ENCODE results near the gene RPS6KA5. TPM values are rescaled to one million over a fixed set of nuclear protein-coding genes. Genes with fewer than 3 reads are reported as not detected.
A peak's percentile ranks its signal among the peaks of the same experiment; 100 is the strongest.

Gene RPS6KA5
- total RNA-seq, 1 experiment from 2014 or later = 2.6 TPM

DNA sequence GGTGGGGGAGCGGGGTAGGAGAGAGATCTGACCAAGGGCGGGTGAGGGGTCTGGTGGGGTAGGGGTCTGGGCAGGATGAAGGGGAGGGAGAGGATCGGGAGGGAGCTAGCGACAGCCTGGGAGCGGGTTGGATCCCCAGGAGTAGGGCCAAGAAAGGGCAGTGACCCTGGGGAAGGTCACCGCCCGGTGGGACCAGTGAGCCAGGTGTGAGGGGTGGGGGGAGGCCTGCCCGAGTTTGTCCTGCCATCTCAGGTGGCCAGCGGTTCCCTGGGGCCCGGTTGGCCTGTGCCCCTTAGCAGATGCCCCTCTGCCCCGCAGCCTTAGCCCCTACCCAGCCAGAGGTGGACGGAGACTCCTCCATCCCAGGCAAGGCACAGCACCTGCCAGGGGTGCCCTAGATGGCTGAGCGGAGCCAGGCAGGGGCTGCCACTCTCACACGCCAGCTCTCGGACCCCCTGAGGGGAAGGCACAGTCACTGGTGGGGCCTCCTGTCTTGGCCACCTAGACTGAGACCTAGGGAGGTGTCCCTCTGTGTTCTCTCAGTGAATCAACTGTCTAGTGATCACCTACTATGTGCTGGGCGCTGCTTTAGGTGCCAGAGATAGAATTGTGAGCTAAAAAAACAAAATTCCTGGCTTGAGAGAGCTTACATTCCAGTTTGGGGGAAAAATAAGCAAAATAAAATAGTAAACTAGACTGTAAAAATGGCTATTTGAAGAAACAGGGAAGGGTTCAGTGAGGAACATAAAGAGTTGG is 243.6 kb downstream of the RPS6KA5 start:
- Histone ChIP-seq H3K4me3 (ENCODE audit: low read depth in 2 of 2, low read length in 2 of 2) (no peak overlapping the region), H3K9me3 (ENCODE audit: control insufficient read depth, insufficient read depth, low read depth, low read length) (no peaks in the 10 kb centered on the region), H3K27ac (ENCODE audit: low read length) (no peak overlapping the region), H3K36me3 (ENCODE audit: control insufficient read depth, insufficient read depth, low read length) (no peaks in the 10 kb centered on the region; the same call in 1 of the 2 replicates), H3K4me1 (ENCODE audit: control insufficient read depth, insufficient read depth, low read length) (no peaks in the 10 kb centered on the region; the same call in 1 of the 2 replicates), H3K27me3 (ENCODE audit: control insufficient read depth, insufficient read depth, low read length) (no peaks in the 10 kb centered on the region)
- in situ Hi-C loops (cut with HindIII; ENCODE audit: low pct_unique_long_range_greater_than_20kb, low sequenced_read_pairs) (no loop called here), intact Hi-C loops (cut with micrococcal nuclease; ENCODE audit: unreplicated experiment) (no loop called here)
- no peak for TF ChIP-seq TCF7L2 (IDR thresholded peaks at IDR 0.05; ENCODE audit: low read depth, low read length)
- TF ChIP-seq, protein P1, sequence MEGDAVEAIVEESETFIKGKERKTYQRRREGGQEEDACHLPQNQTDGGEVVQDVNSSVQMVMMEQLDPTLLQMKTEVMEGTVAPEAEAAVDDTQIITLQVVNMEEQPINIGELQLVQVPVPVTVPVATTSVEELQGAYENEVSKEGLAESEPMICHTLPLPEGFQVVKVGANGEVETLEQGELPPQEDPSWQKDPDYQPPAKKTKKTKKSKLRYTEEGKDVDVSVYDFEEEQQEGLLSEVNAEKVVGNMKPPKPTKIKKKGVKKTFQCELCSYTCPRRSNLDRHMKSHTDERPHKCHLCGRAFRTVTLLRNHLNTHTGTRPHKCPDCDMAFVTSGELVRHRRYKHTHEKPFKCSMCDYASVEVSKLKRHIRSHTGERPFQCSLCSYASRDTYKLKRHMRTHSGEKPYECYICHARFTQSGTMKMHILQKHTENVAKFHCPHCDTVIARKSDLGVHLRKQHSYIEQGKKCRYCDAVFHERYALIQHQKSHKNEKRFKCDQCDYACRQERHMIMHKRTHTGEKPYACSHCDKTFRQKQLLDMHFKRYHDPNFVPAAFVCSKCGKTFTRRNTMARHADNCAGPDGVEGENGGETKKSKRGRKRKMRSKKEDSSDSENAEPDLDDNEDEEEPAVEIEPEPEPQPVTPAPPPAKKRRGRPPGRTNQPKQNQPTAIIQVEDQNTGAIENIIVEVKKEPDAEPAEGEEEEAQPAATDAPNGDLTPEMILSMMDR (IDR thresholded peaks at IDR 0.05) = no peak; the same call in 1 of the 2 replicates
- CTCF ChIA-PET = interaction anchor here (0.5 kb wide), 1 partner anchor 33 kb away, joined by 17 read pairs; no protein-coding TSS in a partner anchor
- ATAC-seq (no peak), DNase-seq (ENCODE audit: low read depth, low spot score) (no peak)
- no TSS peak for BruUV-seq (replicated peaks)
- POLR2A ChIA-PET = interaction anchor here (0.6 kb wide), 1 partner anchor 82 kb away, joined by 10 read pairs; no protein-coding TSS in a partner anchor

DNA sequence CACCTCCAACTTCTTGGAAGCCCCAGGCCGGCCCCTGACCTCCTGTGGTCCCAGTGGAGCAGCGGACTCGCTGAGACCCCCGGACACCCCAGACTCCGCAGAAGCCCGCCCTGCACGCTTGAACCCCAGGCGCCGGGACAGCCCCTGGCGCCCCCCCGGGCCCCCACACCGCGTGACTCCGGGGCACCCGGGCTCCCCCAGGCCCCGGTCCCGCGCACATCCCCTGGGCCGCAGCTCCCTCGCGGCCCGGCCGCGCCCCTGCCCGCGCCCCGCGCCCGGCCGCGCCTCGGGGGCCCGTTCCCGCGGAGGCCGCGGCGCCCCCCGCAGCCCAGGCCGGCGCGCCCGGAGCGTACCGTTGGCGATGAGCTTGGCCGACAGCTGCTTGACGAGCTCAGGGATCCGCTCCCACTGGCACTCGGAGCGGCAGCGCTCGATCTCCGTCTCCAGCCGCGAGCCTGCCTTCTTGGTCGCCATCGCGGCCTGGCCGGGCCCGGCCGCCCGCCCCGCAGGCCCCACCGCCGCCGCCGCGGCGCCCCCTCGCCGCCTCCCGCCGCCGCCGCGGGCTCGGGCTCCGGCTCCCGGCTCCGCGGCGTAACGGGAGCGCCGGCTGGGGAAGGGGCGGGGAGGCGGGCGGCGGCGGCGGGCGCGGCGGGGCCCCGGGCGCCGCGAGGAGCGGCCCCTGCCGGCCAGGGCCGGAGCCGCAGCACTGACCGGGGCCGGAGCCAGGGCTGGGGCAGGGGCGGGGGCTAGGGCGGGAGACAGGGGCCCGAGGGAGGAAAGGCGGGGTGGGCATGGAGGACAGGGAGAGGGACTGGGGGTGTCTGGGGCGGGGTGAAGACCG is 244.4 kb downstream of the RPS6KA5 start, which contains the start of gene TTC7B:
TSS of gene TTC7B (minus strand) at position 609 of the 841 bp plus-strand sequence. CDS start at position 474, 135 bp downstream.
- no peaks in the 10 kb centered on the region for H3K27me3 ChIP-seq (ENCODE audit: control insufficient read depth, insufficient read depth, low read length)
- POLR2A ChIA-PET = no interaction called here
- in situ Hi-C loops (cut with HindIII; ENCODE audit: low pct_unique_long_range_greater_than_20kb, low sequenced_read_pairs) = no loop called here
- BruUV-seq (replicated peaks) = no TSS peak
- DNase-seq (ENCODE audit: low read depth, low spot score) (no peak), ATAC-seq (peak; percentile 93)
- TF ChIP-seq, protein P1 (IDR thresholded peaks at IDR 0.05) = peak; percentile 70; the same call in 1 of the 2 replicates
- TF ChIP-seq, protein P2, sequence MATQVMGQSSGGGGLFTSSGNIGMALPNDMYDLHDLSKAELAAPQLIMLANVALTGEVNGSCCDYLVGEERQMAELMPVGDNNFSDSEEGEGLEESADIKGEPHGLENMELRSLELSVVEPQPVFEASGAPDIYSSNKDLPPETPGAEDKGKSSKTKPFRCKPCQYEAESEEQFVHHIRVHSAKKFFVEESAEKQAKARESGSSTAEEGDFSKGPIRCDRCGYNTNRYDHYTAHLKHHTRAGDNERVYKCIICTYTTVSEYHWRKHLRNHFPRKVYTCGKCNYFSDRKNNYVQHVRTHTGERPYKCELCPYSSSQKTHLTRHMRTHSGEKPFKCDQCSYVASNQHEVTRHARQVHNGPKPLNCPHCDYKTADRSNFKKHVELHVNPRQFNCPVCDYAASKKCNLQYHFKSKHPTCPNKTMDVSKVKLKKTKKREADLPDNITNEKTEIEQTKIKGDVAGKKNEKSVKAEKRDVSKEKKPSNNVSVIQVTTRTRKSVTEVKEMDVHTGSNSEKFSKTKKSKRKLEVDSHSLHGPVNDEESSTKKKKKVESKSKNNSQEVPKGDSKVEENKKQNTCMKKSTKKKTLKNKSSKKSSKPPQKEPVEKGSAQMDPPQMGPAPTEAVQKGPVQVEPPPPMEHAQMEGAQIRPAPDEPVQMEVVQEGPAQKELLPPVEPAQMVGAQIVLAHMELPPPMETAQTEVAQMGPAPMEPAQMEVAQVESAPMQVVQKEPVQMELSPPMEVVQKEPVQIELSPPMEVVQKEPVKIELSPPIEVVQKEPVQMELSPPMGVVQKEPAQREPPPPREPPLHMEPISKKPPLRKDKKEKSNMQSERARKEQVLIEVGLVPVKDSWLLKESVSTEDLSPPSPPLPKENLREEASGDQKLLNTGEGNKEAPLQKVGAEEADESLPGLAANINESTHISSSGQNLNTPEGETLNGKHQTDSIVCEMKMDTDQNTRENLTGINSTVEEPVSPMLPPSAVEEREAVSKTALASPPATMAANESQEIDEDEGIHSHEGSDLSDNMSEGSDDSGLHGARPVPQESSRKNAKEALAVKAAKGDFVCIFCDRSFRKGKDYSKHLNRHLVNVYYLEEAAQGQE (IDR thresholded peaks at IDR 0.05; ENCODE audit: insufficient read depth in 1 of 2, low read depth in 2 of 2, low read length in 1 of 2) = no peak
- peak within 1 kb of the TSS; percentile 54 to 59 for H3K4me3 ChIP-seq (ENCODE audit: low read depth in 2 of 2, low read length in 2 of 2)
- H3K9me3 ChIP-seq (ENCODE audit: control insufficient read depth, insufficient read depth, low read depth, low read length) = no peaks in the 10 kb centered on the region
- CTCF ChIA-PET = no interaction called here
- no peaks in the 10 kb centered on the region; the same call in 1 of the 2 replicates for H3K36me3 ChIP-seq (ENCODE audit: control insufficient read depth, insufficient read depth, low read length)
- intact Hi-C loops (cut with micrococcal nuclease; ENCODE audit: unreplicated experiment) = no loop called here
- H3K27ac ChIP-seq (ENCODE audit: low read length) = peak within 1 kb of the TSS; percentile 20; the same call in 1 of the 2 replicates
- no peaks in the 10 kb centered on the region; the same call in 1 of the 2 replicates for H3K4me1 ChIP-seq (ENCODE audit: control insufficient read depth, insufficient read depth, low read length)
